ENCODE measurements around the gene TBC1D7. TPM values are rescaled to one million over a fixed set of nuclear protein-coding genes. Genes with fewer than 3 reads are reported as not detected.

The TBC1D7 gene
- total and polyA plus RNA-seq, 2 of the 4 experiments (the other 2 are of a cell fraction): 14.3 to 22.6 TPM

GRCh38 chr6:13302751-13303667 lies 25.3 kb downstream of the TBC1D7 start:
- ATAC-seq (ENCODE audit: low read depth) (peak; percentile 81), DNase-seq (peak; percentile 98)
- H3K9me1 ChIP-seq (ENCODE audit: insufficient read depth, low read length): peaks cover 8% of the 10 kb centered on the region
- peak overlapping the region; percentile 62; the same call in 1 of the 2 replicates for H4K91ac ChIP-seq (ENCODE audit: insufficient read depth, low read depth, low read length)
- H3K4me1 ChIP-seq (ENCODE audit: control insufficient read depth, insufficient read depth, low read length): peaks cover 10% of the 10 kb centered on the region
- ChIA-PET CTCF (interaction anchor here (0.6 to 1.3 kb wide), 5 partner anchors 17 to 312 kb away, joined by 3 to 4 read pairs (median 3); partner anchors contain the start of gene NOL7), POLR2A (ENCODE audit: unreplicated experiment) (interaction anchor here (0.7 to 0.8 kb wide), 2 partner anchors 18 to 26 kb away, joined by 3 to 4 read pairs; partner anchors contain the start of gene TBC1D7)
- H2BK20ac ChIP-seq (ENCODE audit: low read depth, low read length): peak overlapping the region; percentile 78
- H3K23ac ChIP-seq (ENCODE audit: low read depth, low read length): peak overlapping the region; percentile 87
- peak overlapping the region; percentile 75 for H4K5ac ChIP-seq (ENCODE audit: low read depth, low read length)
- dilution Hi-C loops (cut with HindIII; ENCODE audit: low sequenced_read_pairs, unreplicated experiment) (no loop called here), intact Hi-C loops (cut with micrococcal nuclease) (loop anchor here (1.0 kb wide), 2 partner anchors 25 to 108 kb away; partner anchors contain the start of gene TBC1D7), in situ Hi-C loops (cut with MboI; ENCODE audit: low sequenced_read_pairs) (no loop called here)
- H4K8ac ChIP-seq (ENCODE audit: low read depth in 2 of 2, low read length in 2 of 2): peak overlapping the region in 1 of 2 experiments; percentile 91; a peak in 2 of 4 replicates
- WGBS, 2 experiments (ENCODE audit: extremely low coverage in 2 of 2, insufficient read length in 1 of 2): 20% methylated on average over 8 of the region's 17 CpGs; no CpG with 5 or more reads in 1 of the 2 experiments
- H2BK5ac ChIP-seq (ENCODE audit: low read depth, low read length, poor library complexity, severe bottlenecking): peak overlapping the region; percentile 82
- peak overlapping the region; percentile 12; the same call in 1 of the 3 replicates for H2BK15ac ChIP-seq (ENCODE audit: low read depth, low read length)
- H3K36me3 ChIP-seq (ENCODE audit: control insufficient read depth, insufficient read depth, low read length): peaks cover 10% of the 10 kb centered on the region; the same call in 1 of the 2 replicates
- H3K27me3 ChIP-seq (ENCODE audit: control insufficient read depth, insufficient read depth, low read length): no peaks in the 10 kb centered on the region
- H2AFZ ChIP-seq (replicated peaks; ENCODE audit: low read length, poor library complexity): peak overlapping the region; percentile 46
- H3K9ac ChIP-seq (ENCODE audit: low read depth, low read length): peak overlapping the region; percentile 68
- H2AK5ac ChIP-seq (ENCODE audit: low read depth, low read length): peak overlapping the region; percentile 72
- no peaks in the 10 kb centered on the region for H3K9me3 ChIP-seq (ENCODE audit: control insufficient read depth, insufficient read depth, low read length)
- H2AK9ac ChIP-seq (replicated peaks; ENCODE audit: low read depth, low read length, poor library complexity): peak overlapping the region; percentile 34
- H3K18ac ChIP-seq (ENCODE audit: low read depth, low read length): peak overlapping the region; percentile 76
- H3K79me1 ChIP-seq (ENCODE audit: low read depth in 1 of 2, low read length in 2 of 2): peaks cover 6 to 12% of the 10 kb centered on the region in 2 experiments; a peak in 2 of 4 replicates
- peak overlapping the region; percentile 62 for H3K56ac ChIP-seq (ENCODE audit: extremely low read depth, insufficient read depth, low read length)
- BruUV-seq (replicated peaks): no TSS peak
- peak overlapping the region; percentile 85 for H2BK120ac ChIP-seq (ENCODE audit: low read depth, low read length)
- peak overlapping the region; percentile 80 for H3K4me2 ChIP-seq (ENCODE audit: low read depth, low read length)
- peak overlapping the region; percentile 76 for H3K14ac ChIP-seq (replicated peaks; ENCODE audit: low read depth, low read length)
- H3K27ac ChIP-seq (ENCODE audit: insufficient read depth, low read length): peak overlapping the region; percentile 84
- H4K20me1 ChIP-seq (ENCODE audit: insufficient read depth, low read length): no peaks in the 10 kb centered on the region
- H3K4ac ChIP-seq (ENCODE audit: low read depth, low read length): peak overlapping the region; percentile 74
- H3K4me3 ChIP-seq (ENCODE audit: insufficient read depth, low read depth, low read length): peak overlapping the region; percentile 13; the same call in 1 of the 2 replicates
- peak; percentile 68 for TF ChIP-seq BHLHE40 (IDR thresholded peaks at IDR 0.05; ENCODE audit: low read depth, low read length)
- TF ChIP-seq POLR2A (IDR thresholded peaks at IDR 0.05; ENCODE audit: low read depth, low read length): no peak
- TF ChIP-seq RAD21 (IDR thresholded peaks at IDR 0.05; ENCODE audit: low read length): no peak
- TF ChIP-seq MAFK (IDR thresholded peaks at IDR 0.05; ENCODE audit: low read depth, low read length): no peak
- no peak for TF ChIP-seq RFX5 (IDR thresholded peaks at IDR 0.05; ENCODE audit: low read depth, low read length)
- no peak for TF ChIP-seq ELK1 (IDR thresholded peaks at IDR 0.05; ENCODE audit: borderline replicate concordance, low read depth, low read length)
- TF ChIP-seq NFE2L2 (IDR thresholded peaks at IDR 0.05; ENCODE audit: low read depth, low read length): no peak
- peak; percentile 99 for TF ChIP-seq CEBPB (IDR thresholded peaks at IDR 0.05; ENCODE audit: low read depth, low read length)
- TF ChIP-seq CTCF (conservative IDR thresholded peaks at IDR 0.05; ENCODE audit: low read depth, low read length): no peak
- TF ChIP-seq FOS (IDR thresholded peaks at IDR 0.05; ENCODE audit: low read depth, low read length): peak; percentile 87
- TF ChIP-seq MXI1 (IDR thresholded peaks at IDR 0.05; ENCODE audit: borderline replicate concordance, low read depth, low read length): peak; percentile 89
- no peak for TF ChIP-seq RCOR1 (IDR thresholded peaks at IDR 0.05; ENCODE audit: insufficient replicate concordance, low read length)
- TF ChIP-seq CHD1 (IDR thresholded peaks at IDR 0.05; ENCODE audit: low read depth, low read length): no peak
- TF ChIP-seq SMC3 (IDR thresholded peaks at IDR 0.05; ENCODE audit: low read depth, low read length): no peak
